ENCODE data around the gene DISP2. TPM values are rescaled to one million over a fixed set of nuclear protein-coding genes. Genes with fewer than 3 reads are reported as not detected.

The DISP2 gene
- total RNA-seq, 1 experiment from 2014 or later: 1.3 TPM

GRCh38 chr15:40399370-40399769 is 41.4 kb downstream of the DISP2 start:
- no peak overlapping the region for H4K5ac ChIP-seq (ENCODE audit: insufficient read length, low read depth, low read length)

More at GRCh38 chr15:40399370-40399769, 41.4 kb downstream of the DISP2 start:
- H3K79me1 ChIP-seq (ENCODE audit: insufficient read depth, low read depth, low read length, poor library complexity, severe bottlenecking): no peaks in the 10 kb centered on the region
- no peak overlapping the region for H3K14ac ChIP-seq (ENCODE audit: insufficient read depth, low read length)
- H2BK12ac ChIP-seq (ENCODE audit: insufficient read length, low read depth, low read length): no peak overlapping the region
- TF ChIP-seq, protein P1, sequence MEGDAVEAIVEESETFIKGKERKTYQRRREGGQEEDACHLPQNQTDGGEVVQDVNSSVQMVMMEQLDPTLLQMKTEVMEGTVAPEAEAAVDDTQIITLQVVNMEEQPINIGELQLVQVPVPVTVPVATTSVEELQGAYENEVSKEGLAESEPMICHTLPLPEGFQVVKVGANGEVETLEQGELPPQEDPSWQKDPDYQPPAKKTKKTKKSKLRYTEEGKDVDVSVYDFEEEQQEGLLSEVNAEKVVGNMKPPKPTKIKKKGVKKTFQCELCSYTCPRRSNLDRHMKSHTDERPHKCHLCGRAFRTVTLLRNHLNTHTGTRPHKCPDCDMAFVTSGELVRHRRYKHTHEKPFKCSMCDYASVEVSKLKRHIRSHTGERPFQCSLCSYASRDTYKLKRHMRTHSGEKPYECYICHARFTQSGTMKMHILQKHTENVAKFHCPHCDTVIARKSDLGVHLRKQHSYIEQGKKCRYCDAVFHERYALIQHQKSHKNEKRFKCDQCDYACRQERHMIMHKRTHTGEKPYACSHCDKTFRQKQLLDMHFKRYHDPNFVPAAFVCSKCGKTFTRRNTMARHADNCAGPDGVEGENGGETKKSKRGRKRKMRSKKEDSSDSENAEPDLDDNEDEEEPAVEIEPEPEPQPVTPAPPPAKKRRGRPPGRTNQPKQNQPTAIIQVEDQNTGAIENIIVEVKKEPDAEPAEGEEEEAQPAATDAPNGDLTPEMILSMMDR (conservative IDR thresholded peaks at IDR 0.05): no peak
- H3K27me3 ChIP-seq (ENCODE audit: insufficient read depth, low read length): no peaks in the 10 kb centered on the region
- no peak overlapping the region for H2BK20ac ChIP-seq (ENCODE audit: low read depth, low read length, poor library complexity, severe bottlenecking)
- no peaks in the 10 kb centered on the region for H3K4me1 ChIP-seq (ENCODE audit: insufficient read depth, low read length)
- no peak overlapping the region for H3K4ac ChIP-seq (ENCODE audit: low read depth, low read length)
- no peak for DNase-seq
- WGBS (ENCODE audit: extremely low coverage, insufficient read length, low lambda C conversion rate): no CpG with 5 or more reads among the region's 7 CpGs
- H3K23me2 ChIP-seq (ENCODE audit: insufficient read length, low read depth, low read length, poor library complexity, severe bottlenecking): no peaks in the 10 kb centered on the region
- H3K4me3 Mint-ChIP-seq: no peak overlapping the region
- H3K36me3 Mint-ChIP-seq (ENCODE audit: insufficient read depth in 1 of 3, low read depth in 3 of 3): peaks cover 0 to 7% (median 0%) of the 10 kb centered on the region in 3 experiments; a peak in 3 of 7 replicates
- H3K27ac Mint-ChIP-seq: no peak overlapping the region
- no peak overlapping the region for H4K8ac ChIP-seq (replicated peaks; ENCODE audit: insufficient read length, low read depth, low read length)
- H3K4me1 Mint-ChIP-seq: no peaks in the 10 kb centered on the region
- no peak overlapping the region for H3T11ph ChIP-seq (ENCODE audit: low read length)
- no peaks in the 10 kb centered on the region for H3K27me3 Mint-ChIP-seq (ENCODE audit: low read depth)
- no peak overlapping the region for H3K23ac ChIP-seq (ENCODE audit: insufficient read length, low read depth, low read length)
- no peak overlapping the region for H2BK5ac ChIP-seq (ENCODE audit: insufficient read length, low read length)
- no peak overlapping the region for H3K27ac ChIP-seq (ENCODE audit: insufficient read length, low read depth, low read length)
- no peak overlapping the region for H2BK15ac ChIP-seq (ENCODE audit: low read depth, low read length)
- H4K91ac ChIP-seq (ENCODE audit: insufficient read length, low read depth, low read length): no peak overlapping the region
- H3K4me2 ChIP-seq (ENCODE audit: insufficient read depth, insufficient read length, low read length): no peak overlapping the region
- H3K9ac ChIP-seq (ENCODE audit: extremely low read depth, insufficient read length, low read length): no peak overlapping the region
- H3K56ac ChIP-seq (ENCODE audit: insufficient read length, low read depth, low read length): no peak overlapping the region
- no peaks in the 10 kb centered on the region for H4K20me1 ChIP-seq (ENCODE audit: control insufficient read depth, insufficient read depth, insufficient read length)
- H2BK120ac ChIP-seq (ENCODE audit: low read depth, low read length, poor library complexity, severe bottlenecking): no peak overlapping the region
- no peak overlapping the region for H2AK5ac ChIP-seq (ENCODE audit: insufficient read length, low read length)
- H3K18ac ChIP-seq (ENCODE audit: insufficient read length, low read depth, low read length): no peak overlapping the region
- no peaks in the 10 kb centered on the region for H3K79me2 ChIP-seq (ENCODE audit: insufficient read depth, low read length)
- no peaks in the 10 kb centered on the region for H3K9me3 ChIP-seq (ENCODE audit: control insufficient read depth, low read depth, low read length)
- H3K9me3 Mint-ChIP-seq: no peaks in the 10 kb centered on the region
- H2AFZ ChIP-seq (ENCODE audit: low read length): no peak overlapping the region
